ENCODE results near the gene COA3.

Gene COA3

GRCh38 chr17:42783062-42783790 lies 15.3 kb downstream of the COA3 start:
- H3K36me3 ChIP-seq, result peaks cover 21% of the 10 kb centered on the region
- H3K27me3 ChIP-seq, result peaks cover 93% of the 10 kb centered on the region
- no peak overlapping the region for H3K4me3 ChIP-seq (ENCODE audit: low read depth in 1 of 2, low read length in 1 of 2)
- no peaks in the 10 kb centered on the region for H3K9me3 ChIP-seq
- peaks cover 8 to 21% of the 10 kb centered on the region in 2 experiments for H3K4me1 ChIP-seq (ENCODE audit: control insufficient read depth in 1 of 2, insufficient read depth in 1 of 2, low read depth in 1 of 2, low read length in 1 of 2)
- TF ChIP-seq CTCF (IDR thresholded peaks at IDR 0.05), result no peak
- no peak overlapping the region for H3K27ac ChIP-seq

GRCh38 chr17:42782166-42783061 lies 16.1 kb downstream of the COA3 start:
- Histone ChIP-seq H3K4me3 (ENCODE audit: low read depth in 1 of 2, low read length in 1 of 2) (no peak overlapping the region), H3K4me1 (ENCODE audit: control insufficient read depth in 1 of 2, insufficient read depth in 1 of 2, low read depth in 1 of 2, low read length in 1 of 2) (peaks cover 8 to 21% of the 10 kb centered on the region in 2 experiments), H3K27me3 (peaks cover 85% of the 10 kb centered on the region), H3K9me3 (no peaks in the 10 kb centered on the region), H3K27ac (no peak overlapping the region), H3K36me3 (peaks cover 29% of the 10 kb centered on the region)
- no peak for TF ChIP-seq CTCF (IDR thresholded peaks at IDR 0.05)

DNA sequence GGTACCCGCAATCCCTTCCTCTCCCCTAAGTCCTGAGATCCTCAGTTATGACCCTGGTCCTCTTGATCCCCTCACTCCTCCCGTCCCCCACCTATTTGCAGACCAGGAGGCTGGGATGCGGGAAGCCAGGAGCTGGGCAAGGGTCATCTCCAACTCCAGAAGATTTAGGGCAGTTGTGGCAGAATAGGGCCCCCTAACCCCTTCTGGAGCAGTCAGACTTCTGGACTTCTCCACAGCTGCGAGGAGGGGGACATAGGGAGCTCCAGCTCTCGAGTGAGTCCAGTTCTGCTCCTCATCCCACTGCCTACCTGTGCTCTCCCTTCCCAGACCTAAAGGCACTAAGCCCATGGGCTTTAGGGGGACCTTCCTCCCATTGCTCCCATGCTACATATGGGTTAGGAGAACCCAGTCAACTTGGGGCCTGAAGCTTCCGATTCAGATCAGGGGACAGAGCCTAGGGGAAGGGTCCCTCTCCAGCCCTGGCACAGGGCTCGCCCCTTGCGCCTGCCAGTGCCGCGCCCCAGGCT lies 16.8 kb downstream of the COA3 start:
- Histone ChIP-seq H3K4me1 (ENCODE audit: control insufficient read depth in 1 of 2, insufficient read depth in 1 of 2, low read depth in 1 of 2, low read length in 1 of 2) (peaks cover 8 to 21% of the 10 kb centered on the region in 2 experiments), H3K36me3 (peaks cover 36% of the 10 kb centered on the region), H3K9me3 (no peaks in the 10 kb centered on the region), H3K4me3 (ENCODE audit: low read depth in 1 of 2, low read length in 1 of 2) (no peak overlapping the region), H3K27ac (no peak overlapping the region), H3K27me3 (peaks cover 77% of the 10 kb centered on the region)
- no peak for TF ChIP-seq CTCF (IDR thresholded peaks at IDR 0.05)

DNA sequence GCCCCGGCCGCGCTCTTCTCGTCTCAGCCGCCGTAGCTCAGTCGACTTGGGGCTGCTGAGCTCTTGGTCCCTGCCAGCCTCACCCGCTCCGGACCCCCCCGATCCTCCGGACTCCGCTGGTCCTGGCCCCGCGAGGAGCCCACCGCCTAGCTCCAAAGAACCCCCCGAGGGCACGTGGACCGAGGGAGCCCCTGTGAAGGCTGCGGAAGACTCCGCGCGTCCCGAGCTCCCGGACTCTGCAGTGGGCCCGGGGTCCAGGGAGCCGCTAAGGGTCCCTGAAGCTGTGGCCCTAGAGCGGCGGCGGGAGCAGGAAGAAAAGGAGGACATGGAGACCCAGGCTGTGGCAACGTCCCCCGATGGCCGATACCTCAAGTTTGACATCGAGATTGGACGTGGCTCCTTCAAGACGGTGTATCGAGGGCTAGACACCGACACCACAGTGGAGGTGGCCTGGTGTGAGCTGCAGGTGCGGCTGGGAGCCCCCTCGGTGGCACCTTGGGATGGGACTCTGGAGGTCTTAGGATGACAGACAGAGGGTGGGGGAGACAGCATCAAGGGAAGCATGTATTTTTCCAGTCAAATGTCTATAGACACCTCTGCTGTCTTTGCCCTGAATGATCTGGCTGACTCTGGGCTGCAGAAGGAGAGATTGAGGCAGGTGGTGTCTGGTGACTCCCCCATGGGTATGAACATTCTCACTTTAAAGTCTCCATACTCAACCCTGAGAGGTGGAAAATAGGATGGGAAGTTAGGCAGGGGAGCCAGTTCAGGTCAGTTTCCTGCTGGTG lies 17.5 kb downstream of the COA3 start:
- H3K27ac ChIP-seq, result no peak overlapping the region
- TF ChIP-seq CTCF (IDR thresholded peaks at IDR 0.05), result no peak
- H3K36me3 ChIP-seq, result peaks cover 43% of the 10 kb centered on the region
- no peak overlapping the region for H3K4me3 ChIP-seq (ENCODE audit: low read depth in 1 of 2, low read length in 1 of 2)
- H3K9me3 ChIP-seq, result no peaks in the 10 kb centered on the region
- peaks cover 8 to 21% of the 10 kb centered on the region in 2 experiments for H3K4me1 ChIP-seq (ENCODE audit: control insufficient read depth in 1 of 2, insufficient read depth in 1 of 2, low read depth in 1 of 2, low read length in 1 of 2)
- peaks cover 71% of the 10 kb centered on the region for H3K27me3 ChIP-seq

Data from neutrophil (primary cell).